Measurements from ENCODE around the gene ZNF597. TPM values are rescaled to one million over a fixed set of nuclear protein-coding genes. Genes with fewer than 3 reads are reported as not detected.

The ZNF597 gene
- total and polyA plus RNA-seq, 10 donors = 0.78 to 4.6 (median 3.2) TPM

DNA sequence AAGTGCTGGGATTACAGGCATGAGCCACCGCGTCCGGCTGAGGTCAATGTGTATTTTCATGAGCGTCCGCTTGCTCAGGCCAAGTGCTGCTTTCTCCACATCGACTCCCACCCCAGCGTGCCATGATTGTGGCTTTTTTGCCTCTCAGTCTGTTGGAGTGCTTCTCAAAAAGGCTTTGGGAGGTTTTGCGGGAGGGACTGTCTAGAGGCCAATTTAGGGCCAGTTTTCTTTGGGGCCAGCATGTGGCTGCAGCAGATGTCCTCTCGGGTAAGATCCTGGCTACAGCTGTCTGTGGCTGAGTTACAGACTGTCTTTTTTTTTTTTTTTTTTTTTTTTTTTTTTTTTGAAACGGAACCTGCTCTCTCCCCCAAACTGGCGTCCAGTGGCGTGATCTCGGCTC, 45.5 kb upstream of the ZNF597 start:
- DNase-seq = no peak
- intact Hi-C loops (cut with DNase I; ENCODE audit: low total_unique reads) = no loop called here
- peaks cover 0 to 16% (median 4%) of the 10 kb centered on the region in 6 donors for H3K4me1 ChIP-seq
- TF ChIP-seq, protein P1, sequence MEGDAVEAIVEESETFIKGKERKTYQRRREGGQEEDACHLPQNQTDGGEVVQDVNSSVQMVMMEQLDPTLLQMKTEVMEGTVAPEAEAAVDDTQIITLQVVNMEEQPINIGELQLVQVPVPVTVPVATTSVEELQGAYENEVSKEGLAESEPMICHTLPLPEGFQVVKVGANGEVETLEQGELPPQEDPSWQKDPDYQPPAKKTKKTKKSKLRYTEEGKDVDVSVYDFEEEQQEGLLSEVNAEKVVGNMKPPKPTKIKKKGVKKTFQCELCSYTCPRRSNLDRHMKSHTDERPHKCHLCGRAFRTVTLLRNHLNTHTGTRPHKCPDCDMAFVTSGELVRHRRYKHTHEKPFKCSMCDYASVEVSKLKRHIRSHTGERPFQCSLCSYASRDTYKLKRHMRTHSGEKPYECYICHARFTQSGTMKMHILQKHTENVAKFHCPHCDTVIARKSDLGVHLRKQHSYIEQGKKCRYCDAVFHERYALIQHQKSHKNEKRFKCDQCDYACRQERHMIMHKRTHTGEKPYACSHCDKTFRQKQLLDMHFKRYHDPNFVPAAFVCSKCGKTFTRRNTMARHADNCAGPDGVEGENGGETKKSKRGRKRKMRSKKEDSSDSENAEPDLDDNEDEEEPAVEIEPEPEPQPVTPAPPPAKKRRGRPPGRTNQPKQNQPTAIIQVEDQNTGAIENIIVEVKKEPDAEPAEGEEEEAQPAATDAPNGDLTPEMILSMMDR (IDR thresholded peaks at IDR 0.05 in 8 of 11, conservative IDR thresholded peaks at IDR 0.05 in 3 of 11) = no peak
- TF ChIP-seq POLR2AphosphoS5 (IDR thresholded peaks at IDR 0.05) (no peak), POLR2A (IDR thresholded peaks at IDR 0.05) (no peak)
- H3K27me3 ChIP-seq (replicated peaks in 1 of 7) = no peaks in the 10 kb centered on the region
- 65 to 87% (median 74%) methylated on average over 9 to 13 of the region's 13 CpGs for WGBS, 5 donors
- no peak overlapping the region for H3K27ac ChIP-seq
- no peak overlapping the region for H3K4me3 ChIP-seq
- H3K36me3 ChIP-seq = peaks cover 3 to 50% (median 34%) of the 10 kb centered on the region in 6 donors
- H3K9me3 ChIP-seq = no peaks in the 10 kb centered on the region

DNA sequence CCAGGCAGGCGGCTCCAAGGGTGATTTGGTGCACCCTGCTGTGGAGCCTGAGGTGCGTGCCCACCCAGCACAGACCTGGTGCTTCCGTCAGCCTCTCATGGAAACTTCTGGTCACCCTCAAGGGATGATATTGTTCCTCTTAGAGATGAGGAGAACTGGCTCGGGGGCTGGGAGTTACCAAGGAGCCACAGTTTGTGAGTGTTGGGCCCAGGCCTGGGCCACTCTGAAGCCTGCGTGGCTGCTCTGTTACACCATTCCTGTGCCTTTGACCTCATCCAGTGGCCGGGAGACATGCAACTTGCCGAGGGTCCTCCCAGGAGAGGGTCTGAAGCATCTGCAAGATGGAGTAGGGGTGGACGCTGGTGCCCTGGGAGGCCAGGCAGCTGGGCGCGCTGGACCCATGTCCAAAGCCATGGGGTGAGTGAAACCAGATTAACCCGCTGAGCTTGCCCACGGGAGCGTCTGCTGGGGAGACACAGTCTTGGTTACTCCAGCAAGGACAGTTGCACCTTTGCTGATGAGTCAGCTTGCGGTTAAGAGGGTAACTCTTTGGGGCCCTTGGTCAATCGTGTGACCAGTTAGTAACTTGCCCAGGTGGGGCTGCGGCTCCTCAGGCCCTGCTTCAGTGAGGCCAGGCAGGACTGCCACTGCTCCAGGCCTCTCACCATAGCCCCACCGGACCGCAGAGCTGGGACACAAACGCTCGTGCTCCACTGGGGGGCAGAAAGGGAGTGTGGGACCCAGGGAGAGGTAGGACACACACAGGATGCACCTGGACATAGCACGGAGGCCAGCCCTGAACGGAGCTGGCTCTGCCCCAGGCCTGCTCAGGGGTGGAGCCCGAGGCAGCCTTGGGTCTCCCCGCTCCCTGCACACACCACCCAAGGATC, 44.5 kb upstream of the ZNF597 start:
- no peak overlapping the region for H3K4me3 ChIP-seq
- H3K27me3 ChIP-seq (replicated peaks in 1 of 7) = no peaks in the 10 kb centered on the region
- H3K4me1 ChIP-seq = peaks cover 0 to 16% (median 4%) of the 10 kb centered on the region in 6 donors
- WGBS, 5 donors = 74 to 84% (median 80%) methylated on average over 16 to 24 of the region's 24 CpGs
- peak overlapping the region in 1 of 8 donors; percentile 30 for H3K27ac ChIP-seq
- TF ChIP-seq, protein P1 (IDR thresholded peaks at IDR 0.05 in 8 of 11, conservative IDR thresholded peaks at IDR 0.05 in 3 of 11) = no peak
- TF ChIP-seq POLR2AphosphoS5 (IDR thresholded peaks at IDR 0.05) = peak in 2 of 3 donors; percentile 48 to 61
- H3K9me3 ChIP-seq = no peaks in the 10 kb centered on the region
- intact Hi-C loops (cut with DNase I; ENCODE audit: low total_unique reads) = no loop called here
- DNase-seq = no peak
- H3K36me3 ChIP-seq = peaks cover 3 to 60% (median 45%) of the 10 kb centered on the region in 6 donors

DNA sequence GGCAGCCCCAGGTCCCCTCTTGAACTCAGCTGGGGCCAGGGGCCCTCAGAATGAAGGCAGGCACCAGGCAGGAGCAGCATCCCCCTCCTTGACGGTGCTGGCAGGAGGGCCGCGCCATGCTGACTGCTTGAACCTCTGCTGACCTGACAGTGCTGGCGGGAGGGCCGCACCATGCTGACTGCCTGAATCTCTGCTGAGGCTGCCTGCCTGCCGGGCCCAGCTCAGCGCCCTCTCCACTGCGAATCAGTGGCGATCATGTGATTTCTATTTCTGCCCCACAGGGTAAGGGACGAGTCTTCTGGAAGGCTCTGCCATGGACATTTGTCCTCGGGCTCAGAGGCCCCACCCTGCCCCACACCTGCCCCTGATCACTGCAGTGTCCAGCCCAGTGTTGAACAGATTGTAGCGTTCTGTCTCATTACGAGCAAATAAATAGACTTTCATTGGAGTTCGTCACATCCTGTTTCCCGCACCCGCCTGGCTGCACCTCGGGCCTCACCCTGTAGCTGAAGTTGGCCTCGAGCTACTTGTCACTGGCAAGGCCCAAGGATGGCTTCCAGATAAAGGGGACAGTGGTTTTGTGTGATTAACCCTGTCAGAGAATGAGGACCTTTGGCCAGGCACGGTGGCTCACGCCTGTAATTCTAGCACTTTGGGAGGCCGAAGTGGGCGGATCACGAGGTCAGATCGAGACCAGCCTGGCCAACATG, 43.4 kb upstream of the ZNF597 start:
- no peak overlapping the region for H3K4me3 ChIP-seq
- WGBS, 5 donors = 89 to 94% (median 93%) methylated on average over 18 to 24 of the region's 24 CpGs
- H3K4me1 ChIP-seq = peaks cover 0 to 15% (median 4%) of the 10 kb centered on the region in 6 donors
- H3K9me3 ChIP-seq = no peaks in the 10 kb centered on the region
- DNase-seq = peak; percentile 52
- H3K27ac ChIP-seq = no peak overlapping the region
- H3K36me3 ChIP-seq = peaks cover 3 to 71% (median 56%) of the 10 kb centered on the region in 6 donors
- intact Hi-C loops (cut with DNase I; ENCODE audit: low total_unique reads) = no loop called here
- TF ChIP-seq, protein P1 (IDR thresholded peaks at IDR 0.05 in 8 of 11, conservative IDR thresholded peaks at IDR 0.05 in 3 of 11) = no peak
- no peak for TF ChIP-seq POLR2A (IDR thresholded peaks at IDR 0.05)
- TF ChIP-seq POLR2AphosphoS5 (IDR thresholded peaks at IDR 0.05) = peak in 1 of 3 donors; percentile 14
- H3K27me3 ChIP-seq (replicated peaks in 1 of 7) = no peaks in the 10 kb centered on the region
